HCT116 (cell line): ENCODE data around the gene ACVRL1.

Experiments used
- CEBPB ChIP-seq: IDR thresholded peaks from 2 replicates; pipeline ENCODE4 v1.6.1; 2012; ENCODE audit warnings: low read depth
- CTCF ChIP-seq, 3 experiments: fragments of 200-600 bp in 1 of 3; sonication (generic) in 1 of 3; IDR thresholded peaks in 2 of 3; conservative IDR thresholded peaks in 1 of 3; 2 replicates each; pipeline ENCODE4 v1.5.1; 2012 to 2017; ENCODE audit warnings: low read depth in 2 of 3, low read length in 2 of 3, antibody characterized with exemption in 1 of 3, borderline replicate concordance in 1 of 3, control low read depth in 1 of 3, mild to moderate bottlenecking in 1 of 3, mixed read lengths in 1 of 3, mixed run types in 1 of 3, moderate library complexity in 1 of 3; ENCODE audit not compliant: insufficient read depth in 1 of 3
- ELF1 ChIP-seq: IDR thresholded peaks from 2 replicates; pipeline ENCODE4 v1.6.1; 2012; ENCODE audit warnings: low read depth, borderline replicate concordance
- EZH2 ChIP-seq: fragments of 200-600 bp; sonication (generic); IDR thresholded peaks from 2 replicates; pipeline ENCODE4 v1.6.1; 2017; ENCODE audit warnings: antibody characterized with exemption, mixed run types
- EZH2phosphoT487 ChIP-seq: fragments of 200-600 bp; IDR thresholded peaks from 2 replicates; pipeline ENCODE4 v1.6.1; 2018; ENCODE audit warnings: antibody characterized with exemption, borderline replicate concordance
- JUND ChIP-seq: IDR thresholded peaks from 2 replicates; pipeline ENCODE4 v1.6.1; 2012
- MAX ChIP-seq: IDR thresholded peaks from 2 replicates; pipeline ENCODE4 v1.6.1; 2012
- POLR2A ChIP-seq: IDR thresholded peaks from 2 replicates; pipeline ENCODE4 v1.7.0; 2011; ENCODE audit warnings: borderline replicate concordance; ENCODE audit not compliant: insufficient read depth, insufficient read length; ENCODE audit errors: extremely low read depth
- RAD21 ChIP-seq: IDR thresholded peaks from 2 replicates; pipeline ENCODE4 v1.6.1; 2012; ENCODE audit warnings: low read depth, mild to moderate bottlenecking
- REST ChIP-seq: IDR thresholded peaks from 2 replicates; pipeline ENCODE4 v1.6.1; 2012; ENCODE audit warnings: low read depth
- SIN3A ChIP-seq: IDR thresholded peaks from 2 replicates; pipeline ENCODE4 v1.6.1; 2012; ENCODE audit warnings: low read depth
- YY1 ChIP-seq: IDR thresholded peaks from 2 replicates; pipeline ENCODE4 v1.6.1; 2011; ENCODE audit warnings: low read length, low read depth, moderate library complexity, mild to moderate bottlenecking; ENCODE audit not compliant: insufficient replicate concordance; ENCODE audit errors: extremely low read depth

- TF ChIP-seq YY1, result no peak
- TF ChIP-seq EZH2, result no peak
- TF ChIP-seq MAX, result no peak
- TF ChIP-seq POLR2A, result no peak
- no peak for TF ChIP-seq EZH2phosphoT487
- no peak for TF ChIP-seq CTCF (IDR thresholded peaks at IDR 0.05 in 2 of 3, conservative IDR thresholded peaks at IDR 0.05 in 1 of 3; ENCODE audit: borderline replicate concordance in 1 of 3, insufficient read depth in 1 of 3, low read depth in 2 of 3, low read length in 2 of 3)
- TF ChIP-seq RAD21, result no peak
- TF ChIP-seq REST, result no peak
- no peak for TF ChIP-seq ELF1
- no peak for TF ChIP-seq SIN3A
- TF ChIP-seq CEBPB, result no peak
- no peak for TF ChIP-seq JUND
Measured at GRCh38 chr12:51910691-51911090, 3.4 kb downstream of the ACVRL1 start.
